HL-60/S4 treated with phorbol 12-myristate 13-acetate at 8.2 ng/mL for 4 days and 3 days (cell line): ENCODE measurements around the gene CSNK1D.

ENCODE experiments used
- in situ Hi-C: fragments of 300-500 bp; cut with MboI; formaldehyde crosslinking; loops from 2 replicates; pipeline ENCODE4 v1.15.0; 2022; ENCODE audit warnings: low sequenced_read_pairs

Gene CSNK1D

GRCh38 chr17:82241926-82242697, 31.4 kb downstream of the CSNK1D start:
- in situ Hi-C loops: no loop called here

- in situ Hi-C loops: no loop called here
Measured at GRCh38 chr17:82241183-82241925, 32.1 kb downstream of the CSNK1D start.

- in situ Hi-C loops: no loop called here
Measured at GRCh38 chr17:82240506-82241182, 32.9 kb downstream of the CSNK1D start.

GRCh38 chr17:82239926-82240505, 33.5 kb downstream of the CSNK1D start:
- in situ Hi-C loops: no loop called here

GRCh38 chr17:82239401-82239925, 34.0 kb downstream of the CSNK1D start:
- in situ Hi-C loops: no loop called here

GRCh38 chr17:82238472-82239201, 34.9 kb downstream of the CSNK1D start:
- in situ Hi-C loops: no loop called here

GRCh38 chr17:82237746-82238471, 35.6 kb downstream of the CSNK1D start:
- in situ Hi-C loops: no loop called here

GRCh38 chr17:82237083-82237745, 36.3 kb downstream of the CSNK1D start:
- in situ Hi-C loops: no loop called here

- in situ Hi-C loops: no loop called here
Measured at GRCh38 chr17:82236142-82236971, 37.1 kb downstream of the CSNK1D start.

- in situ Hi-C loops: no loop called here
Measured at GRCh38 chr17:82235775-82236141, 37.7 kb downstream of the CSNK1D start.

GRCh38 chr17:82235056-82235774, 38.3 kb downstream of the CSNK1D start:
- in situ Hi-C loops: no loop called here

- in situ Hi-C loops: no loop called here
Measured at GRCh38 chr17:82234211-82235055, 39.1 kb downstream of the CSNK1D start.

- in situ Hi-C loops: no loop called here
Measured at GRCh38 chr17:82232876-82233785, 40.4 kb downstream of the CSNK1D start.

GRCh38 chr17:82232322-82232820, 41.1 kb downstream of the CSNK1D start:
- in situ Hi-C loops: no loop called here

GRCh38 chr17:82231562-82232321, 41.8 kb downstream of the CSNK1D start:
- in situ Hi-C loops: no loop called here
